Measurements from ENCODE around the gene EPG5. TPM values are rescaled to one million over a fixed set of nuclear protein-coding genes. Genes with fewer than 3 reads are reported as not detected.

EPG5 gene
- total RNA-seq, 1 experiment from 2014 or later, result 16.1 TPM

- no peaks in the 10 kb centered on the region for H3K79me2 ChIP-seq (ENCODE audit: insufficient read depth, low read length)
- no peak overlapping the region for H3K56ac ChIP-seq (ENCODE audit: insufficient read length, low read depth, low read length)
- no peak overlapping the region for H2BK20ac ChIP-seq (ENCODE audit: low read depth, low read length, poor library complexity, severe bottlenecking)
- no peak overlapping the region for H3K23ac ChIP-seq (ENCODE audit: insufficient read length, low read depth, low read length)
- H3K9me3 ChIP-seq (ENCODE audit: control insufficient read depth, low read depth, low read length), result no peaks in the 10 kb centered on the region
- no peak for TF ChIP-seq CTCF (conservative IDR thresholded peaks at IDR 0.05)
- no peaks in the 10 kb centered on the region for H3K4me1 ChIP-seq (ENCODE audit: insufficient read depth, low read length)
- no peak overlapping the region for H4K8ac ChIP-seq (replicated peaks; ENCODE audit: insufficient read length, low read depth, low read length)
- no peak overlapping the region for H3K4ac ChIP-seq (ENCODE audit: low read depth, low read length)
- H4K20me1 ChIP-seq (ENCODE audit: control insufficient read depth, insufficient read depth, insufficient read length), result no peaks in the 10 kb centered on the region
- H3K9me3 Mint-ChIP-seq, result no peaks in the 10 kb centered on the region
- no peak overlapping the region for H3K18ac ChIP-seq (ENCODE audit: insufficient read length, low read depth, low read length)
- H3K14ac ChIP-seq (ENCODE audit: insufficient read depth, low read length), result no peak overlapping the region
- no peak overlapping the region for H3T11ph ChIP-seq (ENCODE audit: low read length)
- DNase-seq, result no peak
- H2BK12ac ChIP-seq (ENCODE audit: insufficient read length, low read depth, low read length), result no peak overlapping the region
- H3K36me3 Mint-ChIP-seq (ENCODE audit: insufficient read depth in 1 of 3, low read depth in 3 of 3), result no peaks in the 10 kb centered on the region
- no peaks in the 10 kb centered on the region for H3K27me3 Mint-ChIP-seq (ENCODE audit: low read depth)
- H3K23me2 ChIP-seq (ENCODE audit: insufficient read length, low read depth, low read length, poor library complexity, severe bottlenecking), result no peaks in the 10 kb centered on the region
- no peaks in the 10 kb centered on the region for H3K27me3 ChIP-seq (ENCODE audit: insufficient read depth, low read length)
- H2BK15ac ChIP-seq (ENCODE audit: low read depth, low read length), result no peak overlapping the region
- H3K79me1 ChIP-seq (ENCODE audit: insufficient read depth, low read depth, low read length, poor library complexity, severe bottlenecking), result no peaks in the 10 kb centered on the region
- no peak overlapping the region for H3K4me2 ChIP-seq (ENCODE audit: insufficient read depth, insufficient read length, low read length)
- H3K9ac ChIP-seq (ENCODE audit: extremely low read depth, insufficient read length, low read length), result no peak overlapping the region
- H3K27ac ChIP-seq (ENCODE audit: insufficient read length, low read depth, low read length), result no peak overlapping the region
- no peak overlapping the region for H2BK120ac ChIP-seq (ENCODE audit: low read depth, low read length, poor library complexity, severe bottlenecking)
- H2BK5ac ChIP-seq (ENCODE audit: insufficient read length, low read length), result no peak overlapping the region
- no peak overlapping the region for H2AK5ac ChIP-seq (ENCODE audit: insufficient read length, low read length)
- no peak overlapping the region for H4K91ac ChIP-seq (ENCODE audit: insufficient read length, low read depth, low read length)
- H4K5ac ChIP-seq (ENCODE audit: insufficient read length, low read depth, low read length), result no peak overlapping the region
- H3K4me1 Mint-ChIP-seq, result peaks cover 9 to 20% of the 10 kb centered on the region in 2 experiments
- no peak overlapping the region for H3K27ac Mint-ChIP-seq
- no peak overlapping the region for H3K4me3 Mint-ChIP-seq
- no CpG with 5 or more reads among the region's 5 CpGs for WGBS (ENCODE audit: extremely low coverage, insufficient read length, low lambda C conversion rate)
- H2AFZ ChIP-seq (ENCODE audit: low read length), result no peak overlapping the region
Measured at GRCh38 chr18:46009125-46009840, 42.2 kb upstream of the EPG5 start.
